H9 (cell line): ENCODE data around the gene ECHS1. TPM values are rescaled to one million over a fixed set of nuclear protein-coding genes. Genes with fewer than 3 reads are reported as not detected.

Source experiments
- DNase-seq: peaks from one replicate; pipeline ENCODE4 v3.0.0-alpha.2; 2017
- H2AFZ ChIP-seq: one replicate; pipeline ENCODE4 v1.6.1; 2013; ENCODE audit warnings: mild to moderate bottlenecking, low read length, control low read depth, moderate library complexity
- H2AK5ac ChIP-seq: 2 replicates; pipeline ENCODE4 v1.6.1; 2013; ENCODE audit warnings: low read length, control low read depth, mixed read lengths; ENCODE audit not compliant: insufficient read length
- H2BK120ac ChIP-seq: one replicate; pipeline ENCODE4 v1.6.1; 2013; ENCODE audit warnings: low read depth, mild to moderate bottlenecking, low read length, control low read depth, inconsistent platforms; ENCODE audit not compliant: poor library complexity, severe bottlenecking
- H2BK12ac ChIP-seq: 2 replicates; pipeline ENCODE4 v1.6.1; 2013; ENCODE audit warnings: low read length, control low read depth, mixed read lengths, low read depth; ENCODE audit not compliant: insufficient read length
- H2BK15ac ChIP-seq: 2 replicates; pipeline ENCODE4 v1.6.1; 2013; ENCODE audit warnings: low read depth, low read length, control low read depth
- H2BK20ac ChIP-seq: one replicate; pipeline ENCODE4 v1.6.1; 2013; ENCODE audit warnings: low read depth, mild to moderate bottlenecking, low read length, control low read depth, inconsistent platforms; ENCODE audit not compliant: poor library complexity, severe bottlenecking
- H2BK5ac ChIP-seq: 2 replicates; pipeline ENCODE4 v1.6.1; 2013; ENCODE audit warnings: low read length, control low read depth, mixed read lengths; ENCODE audit not compliant: insufficient read length
- H3K14ac ChIP-seq: 2 replicates; pipeline ENCODE4 v1.6.1; 2013; ENCODE audit warnings: low read length, control low read depth; ENCODE audit not compliant: insufficient read depth
- H3K18ac ChIP-seq: 2 replicates; pipeline ENCODE4 v1.6.1; 2013; ENCODE audit warnings: low read depth, mild to moderate bottlenecking, mixed read lengths, low read length, control low read depth; ENCODE audit not compliant: insufficient read length
- H3K23ac ChIP-seq: 2 replicates; pipeline ENCODE4 v1.6.1; 2013; ENCODE audit warnings: low read length, control low read depth, mixed read lengths, low read depth; ENCODE audit not compliant: insufficient read length
- H3K23me2 ChIP-seq: 2 replicates; pipeline ENCODE4 v1.6.1; 2013; ENCODE audit warnings: low read depth, mild to moderate bottlenecking, mixed read lengths, low read length, control low read depth; ENCODE audit not compliant: insufficient read length, poor library complexity, severe bottlenecking
- H3K27ac ChIP-seq: 2 replicates; pipeline ENCODE4 v1.5.1; 2013; ENCODE audit warnings: low read length, control low read depth, mixed read lengths, low read depth; ENCODE audit not compliant: insufficient read length
- H3K27me3 ChIP-seq: 2 replicates; pipeline ENCODE4 v1.6.1; 2013; ENCODE audit warnings: low read length, control low read depth, inconsistent platforms; ENCODE audit not compliant: insufficient read depth
- H3K4ac ChIP-seq: 2 replicates; pipeline ENCODE4 v1.6.1; 2013; ENCODE audit warnings: low read depth, mild to moderate bottlenecking, control low read depth, inconsistent platforms, low read length, moderate library complexity
- H3K4me1 ChIP-seq: 2 replicates; pipeline ENCODE4 v1.6.1; 2013; ENCODE audit warnings: low read length, control low read depth, inconsistent platforms; ENCODE audit not compliant: insufficient read depth
- H3K4me2 ChIP-seq: 2 replicates; pipeline ENCODE4 v1.6.1; 2013; ENCODE audit warnings: low read length, control low read depth, mixed read lengths; ENCODE audit not compliant: insufficient read length, insufficient read depth
- H3K56ac ChIP-seq: 2 replicates; pipeline ENCODE4 v1.6.1; 2013; ENCODE audit warnings: low read depth, mild to moderate bottlenecking, mixed read lengths, low read length, control low read depth; ENCODE audit not compliant: insufficient read length
- H3K79me1 ChIP-seq: 2 replicates; pipeline ENCODE4 v1.6.1; 2013; ENCODE audit warnings: low read depth, mild to moderate bottlenecking, moderate library complexity, low read length, control low read depth, inconsistent platforms; ENCODE audit not compliant: insufficient read depth, poor library complexity, severe bottlenecking
- H3K79me2 ChIP-seq: 2 replicates; pipeline ENCODE4 v1.6.1; 2013; ENCODE audit warnings: low read length, control low read depth, inconsistent platforms; ENCODE audit not compliant: insufficient read depth
- H3K9ac ChIP-seq: 2 replicates; pipeline ENCODE4 v1.6.1; 2013; ENCODE audit warnings: low read length, control low read depth, mixed read lengths; ENCODE audit not compliant: insufficient read length; ENCODE audit errors: extremely low read depth
- H3K9me3 ChIP-seq: one replicate; pipeline ENCODE4 v1.6.1; 2013; ENCODE audit warnings: low read depth, low read length, inconsistent platforms; ENCODE audit not compliant: control insufficient read depth
- H3T11ph ChIP-seq: one replicate; pipeline ENCODE4 v1.6.1; 2013; ENCODE audit warnings: mild to moderate bottlenecking, low read length, control low read depth, inconsistent platforms
- H4K20me1 ChIP-seq: one replicate; pipeline ENCODE4 v1.6.1; 2013; ENCODE audit not compliant: control insufficient read depth, insufficient read length, insufficient read depth
- H4K5ac ChIP-seq: 2 replicates; pipeline ENCODE4 v1.6.1; 2013; ENCODE audit warnings: low read depth, mild to moderate bottlenecking, mixed read lengths, low read length, control low read depth; ENCODE audit not compliant: insufficient read length
- H4K8ac ChIP-seq: replicated peaks from 2 replicates; pipeline ENCODE4 v1.6.1; 2013; ENCODE audit warnings: low read length, control low read depth, mixed read lengths, low read depth; ENCODE audit not compliant: insufficient read length
- H4K91ac ChIP-seq: 2 replicates; pipeline ENCODE4 v1.6.1; 2013; ENCODE audit warnings: low read depth, mild to moderate bottlenecking, moderate library complexity, mixed read lengths, low read length, control low read depth; ENCODE audit not compliant: insufficient read length
- H3K27ac Mint-ChIP-seq, 3 experiments: 2 replicates in 2 of 3; 3 replicates in 1 of 3; pipeline ENCODE4 v1.8.0; 2020 to 2021; ENCODE audit warnings: mixed read lengths in 3 of 3, mild to moderate bottlenecking in 1 of 3, moderate library complexity in 1 of 3
- H3K27me3 Mint-ChIP-seq: 2 replicates; pipeline ENCODE4 v1.8.0; 2021; ENCODE audit warnings: low read depth, mild to moderate bottlenecking, moderate library complexity, mixed read lengths
- H3K36me3 Mint-ChIP-seq, 3 experiments: 2 replicates in 2 of 3; 3 replicates in 1 of 3; pipeline ENCODE4 v1.8.0; 2020 to 2021; ENCODE audit warnings: low read depth in 3 of 3, mixed read lengths in 3 of 3; ENCODE audit not compliant: insufficient read depth in 1 of 3
- H3K4me1 Mint-ChIP-seq, 2 experiments: 2 replicates each; pipeline ENCODE4 v1.8.0; 2020; ENCODE audit warnings: mixed read lengths in 2 of 2
- H3K4me3 Mint-ChIP-seq, 2 experiments: 2 replicates in 1 of 2; 3 replicates in 1 of 2; pipeline ENCODE4 v1.8.0; 2020 to 2021; ENCODE audit warnings: mild to moderate bottlenecking in 2 of 2, mixed read lengths in 2 of 2, moderate library complexity in 1 of 2
- H3K9me3 Mint-ChIP-seq, 2 experiments: 2 replicates in 1 of 2; 3 replicates in 1 of 2; pipeline ENCODE4 v1.8.0; 2020; ENCODE audit warnings: mild to moderate bottlenecking in 2 of 2, mixed read lengths in 2 of 2, moderate library complexity in 1 of 2
- CTCF ChIP-seq: fragments of 200-600 bp; sonication (generic); conservative IDR thresholded peaks from 3 replicates; pipeline ENCODE4 v1.8.0; 2021; ENCODE audit warnings: antibody characterized with exemption, mild to moderate bottlenecking
- WGBS: extraction: QIAGEN DNeasy Blood & Tissue Kit; methylation state at CpG from one replicate; pipeline ENCODE4 v1.1.7; 2013; ENCODE audit warnings: missing lambda C conversion rate, low lambda C conversion rate, mixed read lengths; ENCODE audit not compliant: insufficient read length; ENCODE audit errors: extremely low coverage; 5-methylcytosine and 5-hydroxymethylcytosine counted together
- total RNA-seq: library from RNA; stranded (reverse); gene quantifications from 2 replicates; pipeline ENCODE4 v1.2.1, GENCODE V29; 2021

ECHS1 gene
- total RNA-seq, 1 experiment from 2014 or later, result 94.1 TPM

GRCh38 chr10:133365461-133366129 is 7.6 kb downstream of the ECHS1 start:
- Histone ChIP-seq H4K20me1 (no peaks in the 10 kb centered on the region), H3K18ac (no peak overlapping the region), H3T11ph (no peak overlapping the region), H3K79me1 (no peaks in the 10 kb centered on the region), H3K23me2 (no peaks in the 10 kb centered on the region), H3K9ac (no peak overlapping the region), H2BK15ac (no peak overlapping the region), H3K27me3 (no peaks in the 10 kb centered on the region; the same call in 1 of the 2 replicates), H3K56ac (no peak overlapping the region), H3K4me2 (no peak overlapping the region), H3K4ac (no peak overlapping the region), H3K14ac (no peak overlapping the region), H4K5ac (no peak overlapping the region), H4K8ac (no peak overlapping the region), H2BK12ac (no peak overlapping the region), H3K79me2 (no peaks in the 10 kb centered on the region), H3K9me3 (no peaks in the 10 kb centered on the region), H2AFZ (no peak overlapping the region), H2AK5ac (no peak overlapping the region), H3K27ac (no peak overlapping the region), H2BK120ac (no peak overlapping the region), H2BK5ac (no peak overlapping the region), H3K4me1 (no peaks in the 10 kb centered on the region), H2BK20ac (no peak overlapping the region), H4K91ac (no peak overlapping the region), H3K23ac (no peak overlapping the region)
- DNase-seq, result no peak
- no peak overlapping the region for H3K27ac Mint-ChIP-seq
- no peak for TF ChIP-seq CTCF
- H3K36me3 Mint-ChIP-seq, result peaks cover 40 to 74% (median 73%) of the 10 kb centered on the region in 3 experiments; a peak in 6 of 7 replicates
- no peak overlapping the region for H3K4me3 Mint-ChIP-seq
- peaks cover 0 to 2% of the 10 kb centered on the region in 2 experiments; a peak in 1 of 4 replicates for H3K4me1 Mint-ChIP-seq
- H3K27me3 Mint-ChIP-seq, result peaks cover 5% of the 10 kb centered on the region
- no peaks in the 10 kb centered on the region for H3K9me3 Mint-ChIP-seq
- WGBS, result no CpG with 5 or more reads among the region's 13 CpGs
